OCI-LY1 (cell line): ENCODE measurements around the gene PON1.

Source experiments
- H2AFZ ChIP-seq: fragments of 200-600 bp; sonication (generic), shearing (Covaris generic); 2 replicates; pipeline ENCODE4 v1.6.0; 2014; ENCODE audit warnings: antibody characterized with exemption, mild to moderate bottlenecking, low read length
- H3F3A ChIP-seq: fragments of 200-600 bp; sonication (generic), shearing (Covaris generic); 2 replicates; pipeline ENCODE4 v1.6.0; 2014; ENCODE audit warnings: mild to moderate bottlenecking, antibody characterized with exemption, low read length, moderate library complexity; ENCODE audit not compliant: insufficient read depth
- H3K27ac ChIP-seq: fragments of 200-600 bp; sonication (generic); 2 replicates; pipeline ENCODE4 v1.5.1; 2014; ENCODE audit warnings: low read length, mixed run types, mild to moderate bottlenecking, low read depth; ENCODE audit not compliant: poor library complexity, severe bottlenecking
- H3K27me3 ChIP-seq: fragments of 200-600 bp; sonication (generic); 2 replicates; pipeline ENCODE4 v1.6.0; 2014; ENCODE audit warnings: antibody characterized with exemption, mild to moderate bottlenecking, low read length, moderate library complexity; ENCODE audit not compliant: insufficient read depth
- H3K36me3 ChIP-seq: fragments of 200-600 bp; sonication (generic); 2 replicates; pipeline ENCODE4 v1.6.1; 2014; ENCODE audit warnings: mild to moderate bottlenecking, antibody characterized with exemption, low read length, moderate library complexity, mixed read lengths; ENCODE audit not compliant: insufficient read depth
- H3K4me1 ChIP-seq: fragments of 200-600 bp; sonication (generic); 2 replicates; pipeline ENCODE4 v1.5.1; 2014; ENCODE audit warnings: mild to moderate bottlenecking, low read length, moderate library complexity; ENCODE audit not compliant: insufficient read depth, severe bottlenecking
- H3K4me2 ChIP-seq: fragments of 200-600 bp; sonication (generic), shearing (Covaris generic); 2 replicates; pipeline ENCODE4 v1.6.1; 2014; ENCODE audit warnings: low read length
- H3K4me3 ChIP-seq: fragments of 200-600 bp; sonication (generic); 2 replicates; pipeline ENCODE4 v1.5.1; 2014; ENCODE audit warnings: low read length, low read depth, mild to moderate bottlenecking, mixed read lengths; ENCODE audit not compliant: poor library complexity, severe bottlenecking
- H3K79me2 ChIP-seq: fragments of 200-600 bp; shearing (Covaris generic); 2 replicates; pipeline ENCODE4 v1.6.1; 2016; ENCODE audit warnings: mixed run types, low read length, mixed read lengths; ENCODE audit not compliant: insufficient read depth
- H3K9ac ChIP-seq: fragments of 200-600 bp; sonication (generic), shearing (Covaris generic); 2 replicates; pipeline ENCODE4 v1.6.1; 2014; ENCODE audit warnings: mild to moderate bottlenecking, low read length, mixed read lengths
- H3K9me2 ChIP-seq: fragments of 200-600 bp; sonication (generic), shearing (Covaris generic); 2 replicates; pipeline ENCODE4 v1.6.1; 2014; ENCODE audit warnings: low read depth, mild to moderate bottlenecking, low read length, mixed read lengths
- H3K9me3 ChIP-seq: fragments of 200-600 bp; shearing (Covaris generic); 2 replicates; pipeline ENCODE4 v1.6.1; 2014; ENCODE audit warnings: low read length, mixed read lengths
- H4K20me1 ChIP-seq: fragments of 200-600 bp; sonication (generic), shearing (Covaris generic); 2 replicates; pipeline ENCODE4 v1.6.0; 2016; ENCODE audit warnings: mild to moderate bottlenecking, low read length; ENCODE audit not compliant: insufficient read depth
- EZH2 ChIP-seq: fragments of 200-600 bp; sonication (generic), shearing (Covaris generic); IDR thresholded peaks from 2 replicates; pipeline ENCODE4 v1.8.0; 2017; ENCODE audit warnings: borderline replicate concordance, mixed run types, mild to moderate bottlenecking, antibody characterized with exemption, low read length, moderate library complexity, mixed read lengths
- TF ChIP-seq, protein P1 (sequence below): fragments of 200-600 bp; sonication (generic), shearing (Covaris generic); IDR thresholded peaks from 2 replicates; pipeline ENCODE4 v1.5.1; 2017; ENCODE audit warnings: mild to moderate bottlenecking, antibody characterized with exemption, low read length, moderate library complexity, mixed read lengths

Gene PON1

DNA sequence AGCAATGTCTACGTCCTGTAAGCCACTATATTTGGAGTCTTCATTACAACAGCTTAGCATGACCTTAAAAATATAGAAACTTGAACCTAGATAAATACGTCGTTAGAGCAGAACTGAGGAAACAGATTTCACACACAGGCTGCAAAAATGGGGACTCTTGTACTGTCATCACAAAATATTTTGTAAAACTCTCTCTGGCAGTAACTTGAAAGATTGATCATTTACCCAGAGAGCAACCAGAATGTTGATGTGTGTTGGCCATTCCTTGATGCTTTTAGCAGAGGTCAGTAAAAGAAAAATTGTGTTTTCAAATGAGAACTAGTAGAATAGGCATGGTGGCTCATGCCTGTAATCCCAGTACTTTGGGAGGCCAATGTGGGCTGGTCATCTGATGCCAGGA lies 14.5 kb upstream of the PON1 start:
- H3K36me3 ChIP-seq: no peaks in the 10 kb centered on the region
- H3K9me3 ChIP-seq: no peaks in the 10 kb centered on the region
- no peaks in the 10 kb centered on the region for H3K9me2 ChIP-seq
- no peak overlapping the region for H2AFZ ChIP-seq
- no peaks in the 10 kb centered on the region for H3K79me2 ChIP-seq
- H3K9ac ChIP-seq: no peak overlapping the region
- H3K27me3 ChIP-seq: no peaks in the 10 kb centered on the region
- no peaks in the 10 kb centered on the region for H3K4me1 ChIP-seq
- no peaks in the 10 kb centered on the region for H3F3A ChIP-seq
- no peak overlapping the region for H3K4me2 ChIP-seq
- TF ChIP-seq, protein P1, sequence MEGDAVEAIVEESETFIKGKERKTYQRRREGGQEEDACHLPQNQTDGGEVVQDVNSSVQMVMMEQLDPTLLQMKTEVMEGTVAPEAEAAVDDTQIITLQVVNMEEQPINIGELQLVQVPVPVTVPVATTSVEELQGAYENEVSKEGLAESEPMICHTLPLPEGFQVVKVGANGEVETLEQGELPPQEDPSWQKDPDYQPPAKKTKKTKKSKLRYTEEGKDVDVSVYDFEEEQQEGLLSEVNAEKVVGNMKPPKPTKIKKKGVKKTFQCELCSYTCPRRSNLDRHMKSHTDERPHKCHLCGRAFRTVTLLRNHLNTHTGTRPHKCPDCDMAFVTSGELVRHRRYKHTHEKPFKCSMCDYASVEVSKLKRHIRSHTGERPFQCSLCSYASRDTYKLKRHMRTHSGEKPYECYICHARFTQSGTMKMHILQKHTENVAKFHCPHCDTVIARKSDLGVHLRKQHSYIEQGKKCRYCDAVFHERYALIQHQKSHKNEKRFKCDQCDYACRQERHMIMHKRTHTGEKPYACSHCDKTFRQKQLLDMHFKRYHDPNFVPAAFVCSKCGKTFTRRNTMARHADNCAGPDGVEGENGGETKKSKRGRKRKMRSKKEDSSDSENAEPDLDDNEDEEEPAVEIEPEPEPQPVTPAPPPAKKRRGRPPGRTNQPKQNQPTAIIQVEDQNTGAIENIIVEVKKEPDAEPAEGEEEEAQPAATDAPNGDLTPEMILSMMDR: no peak
- TF ChIP-seq EZH2: no peak
- H3K27ac ChIP-seq: no peak overlapping the region
- no peak overlapping the region for H3K4me3 ChIP-seq
- no peaks in the 10 kb centered on the region for H4K20me1 ChIP-seq

- H3K79me2 ChIP-seq: no peaks in the 10 kb centered on the region
- no peak overlapping the region for H3K4me3 ChIP-seq
- no peaks in the 10 kb centered on the region for H3K4me1 ChIP-seq
- no peak overlapping the region for H3K27ac ChIP-seq
- H3F3A ChIP-seq: no peaks in the 10 kb centered on the region
- no peak overlapping the region for H3K9ac ChIP-seq
- TF ChIP-seq, protein P1: no peak
- no peak for TF ChIP-seq EZH2
- H3K4me2 ChIP-seq: no peak overlapping the region
- H3K27me3 ChIP-seq: no peaks in the 10 kb centered on the region
- H3K9me3 ChIP-seq: no peaks in the 10 kb centered on the region
- H3K9me2 ChIP-seq: no peaks in the 10 kb centered on the region
- no peaks in the 10 kb centered on the region for H4K20me1 ChIP-seq
- no peaks in the 10 kb centered on the region for H3K36me3 ChIP-seq
- H2AFZ ChIP-seq: no peak overlapping the region
Observed at GRCh38 chr7:95335093-95335492, 10.8 kb upstream of the PON1 start.

GRCh38 chr7:95334447-95334846 lies 10.1 kb upstream of the PON1 start:
- Histone ChIP-seq H3K27me3 (no peaks in the 10 kb centered on the region), H3K9me3 (no peaks in the 10 kb centered on the region), H3K9me2 (no peaks in the 10 kb centered on the region), H3K4me2 (no peak overlapping the region), H3K79me2 (no peaks in the 10 kb centered on the region), H4K20me1 (no peaks in the 10 kb centered on the region), H3K4me3 (no peak overlapping the region), H3K27ac (no peak overlapping the region), H3K4me1 (no peaks in the 10 kb centered on the region), H3F3A (no peaks in the 10 kb centered on the region), H3K36me3 (no peaks in the 10 kb centered on the region), H2AFZ (no peak overlapping the region), H3K9ac (no peak overlapping the region)
- TF ChIP-seq, protein P1: no peak
